GM12873 (cell line): ENCODE results near the gene ANKRD24.

Experiments used
- CTCF ChIP-seq: IDR thresholded peaks from 2 replicates; pipeline ENCODE4 v1.5.1; 2012; ENCODE audit warnings: low read depth, mild to moderate bottlenecking, moderate library complexity, low read length, control low read depth; ENCODE audit not compliant: insufficient read depth; ENCODE audit errors: missing control alignments

ANKRD24 gene

GRCh38 chr19:4186087-4186993 is 3.9 kb downstream of the ANKRD24 start:
- TF ChIP-seq CTCF: peak; percentile 93

- no peak for TF ChIP-seq CTCF
Observed at GRCh38 chr19:4187313-4188122, 5.0 kb downstream of the ANKRD24 start.

GRCh38 chr19:4189641-4190040 is 7.2 kb downstream of the ANKRD24 start:
- TF ChIP-seq CTCF: no peak

- TF ChIP-seq CTCF: no peak
Observed at GRCh38 chr19:4194353-4194752, 11.9 kb downstream of the ANKRD24 start.

- TF ChIP-seq CTCF: no peak
Observed at GRCh38 chr19:4196009-4196408, 13.5 kb downstream of the ANKRD24 start.

GRCh38 chr19:4196587-4197148 is 14.2 kb downstream of the ANKRD24 start:
- TF ChIP-seq CTCF: no peak

- no peak for TF ChIP-seq CTCF
Observed at GRCh38 chr19:4197228-4197624, 14.7 kb downstream of the ANKRD24 start.
